Panc1 (cell line): ENCODE data around the gene DAB2IP. TPM values are rescaled to one million over a fixed set of nuclear protein-coding genes. Genes with fewer than 3 reads are reported as not detected.

Experiments used
- ATAC-seq: fragments of 200-7000 bp; cut with Tn5 transposase; 2 replicates; pipeline ENCODE4 v1.9.1; 2020; ENCODE audit warnings: mild to moderate bottlenecking, moderate library complexity
- BruUV-seq: library from RNA; stranded (reverse); fragments of 400-500 nt; replicated peaks from 2 replicates; lab custom pipeline; 2021; lab: Mats Ljungman, UMichigan
- CTCF ChIA-PET: fragments of 300-600 bp; sonication (Branson Sonifier 250); formaldehyde crosslinking; loops from one replicate; lab custom pipeline; 2022; ENCODE audit warnings: antibody characterized with exemption; lab: Charles Lee
- POLR2A ChIA-PET: fragments of 300-600 bp; sonication (Branson Sonifier 250); formaldehyde crosslinking; loops from one replicate; lab custom pipeline; 2022; ENCODE audit warnings: antibody characterized with exemption; lab: Charles Lee
- DNase-seq: peaks from one replicate; pipeline ENCODE4 v3.0.0-alpha.2; 2010; ENCODE audit warnings: low read depth, low spot score
- H3K27ac ChIP-seq: 2 replicates; pipeline ENCODE4 v1.5.1; 2011; ENCODE audit warnings: mild to moderate bottlenecking, low read length, inconsistent platforms
- H3K27me3 ChIP-seq: fragments of 200-500 bp; sonication (Bioruptor generic); 2 replicates; pipeline ENCODE4 v1.6.0; 2014; ENCODE audit warnings: low read length, inconsistent platforms; ENCODE audit not compliant: control insufficient read depth, insufficient read depth
- H3K36me3 ChIP-seq: fragments of 200-500 bp; sonication (Bioruptor generic); 2 replicates; pipeline ENCODE4 v1.5.1; 2014; ENCODE audit warnings: inconsistent platforms, mild to moderate bottlenecking, low read length, moderate library complexity; ENCODE audit not compliant: control insufficient read depth, insufficient read depth
- H3K4me1 ChIP-seq: 2 replicates; pipeline ENCODE4 v1.5.1; 2011; ENCODE audit warnings: inconsistent platforms, mild to moderate bottlenecking, low read length, moderate library complexity; ENCODE audit not compliant: control insufficient read depth, insufficient read depth
- H3K4me3 ChIP-seq, 2 experiments: 2 replicates each; pipeline ENCODE4 v1.5.1; 2011 to 2012; ENCODE audit warnings: low read depth in 2 of 2, low read length in 2 of 2, mild to moderate bottlenecking in 2 of 2, inconsistent platforms in 1 of 2, moderate library complexity in 1 of 2
- H3K9me3 ChIP-seq: fragments of 200-500 bp; sonication (Bioruptor generic); 2 replicates; pipeline ENCODE4 v1.5.1; 2014; ENCODE audit warnings: low read depth, mild to moderate bottlenecking, inconsistent platforms, low read length, moderate library complexity; ENCODE audit not compliant: control insufficient read depth, insufficient read depth
- POLR2AphosphoS5 ChIP-seq: IDR thresholded peaks from 2 replicates; pipeline ENCODE4 v1.6.1; 2012; ENCODE audit warnings: mild to moderate bottlenecking, low read depth, low read length, moderate library complexity
- SIN3A ChIP-seq: IDR thresholded peaks from 2 replicates; pipeline ENCODE4 v1.6.1; 2012; ENCODE audit warnings: low read depth, mild to moderate bottlenecking, low read length, moderate library complexity, borderline replicate concordance; ENCODE audit not compliant: insufficient read depth
- TCF7L2 ChIP-seq: IDR thresholded peaks from 2 replicates; pipeline ENCODE4 v1.6.1; 2011; ENCODE audit warnings: mild to moderate bottlenecking, low read depth, low read length, inconsistent platforms
- in situ Hi-C: cut with HindIII; loops from 2 replicates; pipeline ENCODE4 v1.10.0; 2016; ENCODE audit warnings: low sequenced_read_pairs, low pct_unique_long_range_greater_than_20kb
- intact Hi-C: fragments of 100-400 bp; cut with micrococcal nuclease; formaldehyde crosslinking; loops from one replicate; pipeline ENCODE4 v1.10.0; 2022; ENCODE audit not compliant: unreplicated experiment
- total RNA-seq: library from RNA; stranded (reverse); gene quantifications from one replicate; pipeline ENCODE4 v1.2.1, GENCODE V29; 2021; ENCODE audit not compliant: unreplicated experiment
- TF ChIP-seq, protein P1 (sequence below): fragments of 450-650 bp; IDR thresholded peaks from 2 replicates; pipeline ENCODE4 v1.5.1; 2017; ENCODE audit warnings: mild to moderate bottlenecking
- TF ChIP-seq, protein P2 (sequence below), 2 experiments: IDR thresholded peaks; 2 replicates each; pipeline ENCODE4 v1.6.1; 2011 to 2012; ENCODE audit warnings: low read depth in 2 of 2, control low read depth in 1 of 2, low read length in 1 of 2, mild to moderate bottlenecking in 1 of 2, moderate library complexity in 1 of 2; ENCODE audit not compliant: insufficient read depth in 1 of 2

Gene DAB2IP
- total RNA-seq, 1 experiment from 2014 or later = 18.4 TPM

DNA sequence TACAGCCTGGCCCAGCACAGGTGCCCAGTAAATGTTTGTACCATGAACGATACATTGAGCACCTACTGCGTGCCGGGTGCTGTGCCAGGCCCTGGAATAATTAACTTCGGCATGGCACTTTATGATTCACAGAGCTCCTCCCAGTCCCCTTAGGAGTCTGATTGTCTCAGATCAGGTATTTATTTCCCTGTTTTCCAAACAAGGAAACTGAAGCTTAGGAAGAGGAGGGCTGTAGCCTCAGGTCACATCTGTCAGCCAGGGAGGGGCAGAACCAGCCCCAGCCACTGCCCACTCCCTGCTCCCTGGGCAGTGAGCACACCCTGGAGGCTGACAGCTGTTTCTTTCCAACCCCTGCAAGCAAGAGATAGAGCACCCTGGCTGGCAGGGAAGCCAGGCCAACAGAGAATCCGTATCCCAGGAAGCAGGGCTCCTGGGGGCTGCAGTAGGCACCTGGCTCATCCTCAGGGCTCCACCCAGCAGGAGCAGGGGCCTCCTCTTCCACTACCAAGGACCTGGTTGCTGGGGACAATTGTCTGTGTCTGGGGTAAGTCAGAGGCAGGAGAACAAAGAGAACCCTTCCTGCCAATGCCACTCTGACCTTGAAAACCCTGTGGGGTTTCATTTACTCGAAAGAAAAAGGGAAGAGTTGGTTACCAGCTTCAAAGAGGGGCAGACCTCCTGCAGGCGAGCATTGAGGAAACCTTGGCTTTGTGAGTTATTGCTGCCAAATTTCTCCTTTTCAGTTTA lies 69.0 kb downstream of the DAB2IP start:
- DNase-seq (no peak), ATAC-seq (no peak)
- POLR2A ChIA-PET = no interaction called here

DNA sequence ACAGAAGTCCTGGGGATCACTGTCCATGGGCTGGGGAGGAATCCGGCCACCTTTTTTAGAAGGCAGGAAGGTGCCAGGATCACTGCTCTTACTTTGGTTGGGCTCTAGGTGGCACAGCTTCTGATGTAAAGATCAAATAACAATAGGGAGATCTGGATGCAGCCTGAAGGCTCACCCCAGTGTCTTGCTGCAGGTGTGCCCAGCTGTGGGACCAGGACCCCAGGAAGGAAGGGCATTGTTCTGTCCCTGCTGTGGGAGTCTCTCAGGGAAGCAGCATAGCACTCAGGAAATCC lies 69.6 kb downstream of the DAB2IP start:
- Histone ChIP-seq H3K36me3 (no peaks in the 10 kb centered on the region), H3K27ac (no peak overlapping the region), H3K4me1 (no peaks in the 10 kb centered on the region; the same call in 1 of the 2 replicates), H3K27me3 (no peaks in the 10 kb centered on the region), H3K4me3 (no peak overlapping the region), H3K9me3 (no peaks in the 10 kb centered on the region)
- in situ Hi-C loops = no loop called here
- ChIA-PET POLR2A (interaction anchor here (0.6 kb wide), 1 partner anchor 242 kb away, joined by 3 read pairs; no protein-coding TSS in a partner anchor), CTCF (no interaction called here)
- no TSS peak for BruUV-seq
- TF ChIP-seq, protein P1, sequence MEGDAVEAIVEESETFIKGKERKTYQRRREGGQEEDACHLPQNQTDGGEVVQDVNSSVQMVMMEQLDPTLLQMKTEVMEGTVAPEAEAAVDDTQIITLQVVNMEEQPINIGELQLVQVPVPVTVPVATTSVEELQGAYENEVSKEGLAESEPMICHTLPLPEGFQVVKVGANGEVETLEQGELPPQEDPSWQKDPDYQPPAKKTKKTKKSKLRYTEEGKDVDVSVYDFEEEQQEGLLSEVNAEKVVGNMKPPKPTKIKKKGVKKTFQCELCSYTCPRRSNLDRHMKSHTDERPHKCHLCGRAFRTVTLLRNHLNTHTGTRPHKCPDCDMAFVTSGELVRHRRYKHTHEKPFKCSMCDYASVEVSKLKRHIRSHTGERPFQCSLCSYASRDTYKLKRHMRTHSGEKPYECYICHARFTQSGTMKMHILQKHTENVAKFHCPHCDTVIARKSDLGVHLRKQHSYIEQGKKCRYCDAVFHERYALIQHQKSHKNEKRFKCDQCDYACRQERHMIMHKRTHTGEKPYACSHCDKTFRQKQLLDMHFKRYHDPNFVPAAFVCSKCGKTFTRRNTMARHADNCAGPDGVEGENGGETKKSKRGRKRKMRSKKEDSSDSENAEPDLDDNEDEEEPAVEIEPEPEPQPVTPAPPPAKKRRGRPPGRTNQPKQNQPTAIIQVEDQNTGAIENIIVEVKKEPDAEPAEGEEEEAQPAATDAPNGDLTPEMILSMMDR = no peak; the same call in 1 of the 2 replicates
- TF ChIP-seq POLR2AphosphoS5 (no peak), SIN3A (no peak), TCF7L2 (no peak)
- TF ChIP-seq, protein P2, sequence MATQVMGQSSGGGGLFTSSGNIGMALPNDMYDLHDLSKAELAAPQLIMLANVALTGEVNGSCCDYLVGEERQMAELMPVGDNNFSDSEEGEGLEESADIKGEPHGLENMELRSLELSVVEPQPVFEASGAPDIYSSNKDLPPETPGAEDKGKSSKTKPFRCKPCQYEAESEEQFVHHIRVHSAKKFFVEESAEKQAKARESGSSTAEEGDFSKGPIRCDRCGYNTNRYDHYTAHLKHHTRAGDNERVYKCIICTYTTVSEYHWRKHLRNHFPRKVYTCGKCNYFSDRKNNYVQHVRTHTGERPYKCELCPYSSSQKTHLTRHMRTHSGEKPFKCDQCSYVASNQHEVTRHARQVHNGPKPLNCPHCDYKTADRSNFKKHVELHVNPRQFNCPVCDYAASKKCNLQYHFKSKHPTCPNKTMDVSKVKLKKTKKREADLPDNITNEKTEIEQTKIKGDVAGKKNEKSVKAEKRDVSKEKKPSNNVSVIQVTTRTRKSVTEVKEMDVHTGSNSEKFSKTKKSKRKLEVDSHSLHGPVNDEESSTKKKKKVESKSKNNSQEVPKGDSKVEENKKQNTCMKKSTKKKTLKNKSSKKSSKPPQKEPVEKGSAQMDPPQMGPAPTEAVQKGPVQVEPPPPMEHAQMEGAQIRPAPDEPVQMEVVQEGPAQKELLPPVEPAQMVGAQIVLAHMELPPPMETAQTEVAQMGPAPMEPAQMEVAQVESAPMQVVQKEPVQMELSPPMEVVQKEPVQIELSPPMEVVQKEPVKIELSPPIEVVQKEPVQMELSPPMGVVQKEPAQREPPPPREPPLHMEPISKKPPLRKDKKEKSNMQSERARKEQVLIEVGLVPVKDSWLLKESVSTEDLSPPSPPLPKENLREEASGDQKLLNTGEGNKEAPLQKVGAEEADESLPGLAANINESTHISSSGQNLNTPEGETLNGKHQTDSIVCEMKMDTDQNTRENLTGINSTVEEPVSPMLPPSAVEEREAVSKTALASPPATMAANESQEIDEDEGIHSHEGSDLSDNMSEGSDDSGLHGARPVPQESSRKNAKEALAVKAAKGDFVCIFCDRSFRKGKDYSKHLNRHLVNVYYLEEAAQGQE (IDR thresholded peaks at IDR 0.05; ENCODE audit: insufficient read depth in 1 of 2, low read depth in 2 of 2, low read length in 1 of 2) = no peak
- intact Hi-C loops = no loop called here
- no peak for DNase-seq
- peak; percentile 70; the same call in 1 of the 2 replicates for ATAC-seq

More for the DNA sequence above, 69.0 kb downstream of the DAB2IP start:
- intact Hi-C loops = no loop called here
- Histone ChIP-seq H3K4me3 (no peak overlapping the region), H3K9me3 (no peaks in the 10 kb centered on the region), H3K27ac (no peak overlapping the region), H3K4me1 (no peaks in the 10 kb centered on the region; the same call in 1 of the 2 replicates), H3K27me3 (no peaks in the 10 kb centered on the region), H3K36me3 (no peaks in the 10 kb centered on the region)
- CTCF ChIA-PET = no interaction called here
- no TSS peak for BruUV-seq
- in situ Hi-C loops = no loop called here
- TF ChIP-seq, protein P1 = no peak
- TF ChIP-seq POLR2AphosphoS5 (no peak), SIN3A (no peak), TCF7L2 (no peak)
- TF ChIP-seq, protein P2 (IDR thresholded peaks at IDR 0.05; ENCODE audit: insufficient read depth in 1 of 2, low read depth in 2 of 2, low read length in 1 of 2) = no peak
